ENCODE data around the gene ANO9.

GRCh38 chr11:472816-473215 is 31.0 kb upstream of the ANO9 start:
- TF ChIP-seq CTCF (conservative IDR thresholded peaks at IDR 0.05; ENCODE audit: low read depth in 2 of 2) (no peak), POLR2AphosphoS5 (IDR thresholded peaks at IDR 0.05; ENCODE audit: low read depth) (no peak), JUNB (IDR thresholded peaks at IDR 0.05; ENCODE audit: unreplicated experiment) (no peak), EZH2 (IDR thresholded peaks at IDR 0.05; ENCODE audit: low read depth, unreplicated experiment) (no peak), ZNF114 (CRISPR knock-in tag; IDR thresholded peaks at IDR 0.05) (no peak), EZH2phosphoT487 (IDR thresholded peaks at IDR 0.05; ENCODE audit: unreplicated experiment) (no peak), ETS1 (IDR thresholded peaks at IDR 0.05) (no peak)
